ENCODE measurements around the gene CNDP2. TPM values are rescaled to one million over a fixed set of nuclear protein-coding genes. Genes with fewer than 3 reads are reported as not detected.

The CNDP2 gene
- total RNA-seq, 1 experiment from 2014 or later: 161 TPM

- Histone ChIP-seq H3K27ac (no peak overlapping the region), H3K9me3 (ENCODE audit: insufficient read depth, low read depth) (no peaks in the 10 kb centered on the region; the same call in 1 of the 2 replicates), H3K36me3 (ENCODE audit: low read depth) (no peaks in the 10 kb centered on the region), H3K4me3 (no peak overlapping the region), H2AFZ (no peak overlapping the region), H3K9me2 (ENCODE audit: insufficient read depth) (no peaks in the 10 kb centered on the region), H3K79me2 (ENCODE audit: low read depth) (no peaks in the 10 kb centered on the region), H3F3A (ENCODE audit: insufficient read depth, low read depth) (no peaks in the 10 kb centered on the region), H3K4me2 (no peak overlapping the region), H3K27me3 (ENCODE audit: insufficient read depth, low read depth) (peaks cover 92% of the 10 kb centered on the region), H4K20me1 (ENCODE audit: insufficient read depth) (no peaks in the 10 kb centered on the region), H3K4me1 (replicated peaks; ENCODE audit: insufficient read depth) (no peaks in the 10 kb centered on the region)
- ChIA-PET POLR2A (ENCODE audit: unreplicated experiment) (no interaction called here), CTCF (no interaction called here)
- DNase-seq: no peak
- TF ChIP-seq EZH2 (IDR thresholded peaks at IDR 0.05; ENCODE audit: low read depth): no peak
- no peak for TF ChIP-seq CTCF (conservative IDR thresholded peaks at IDR 0.05)
- BruUV-seq (replicated peaks): no TSS peak
- intact Hi-C loops (cut with micrococcal nuclease; ENCODE audit: unreplicated experiment): no loop called here
These were observed 73.2 kb downstream of the CNDP2 start for GRCh38 chr18:74569401-74569800.

GRCh38 chr18:74570266-74570665, 74.1 kb downstream of the CNDP2 start:
- POLR2A ChIA-PET (ENCODE audit: unreplicated experiment): no interaction called here
- H3K4me2 ChIP-seq: no peak overlapping the region
- CTCF ChIA-PET: no interaction called here
- no peak overlapping the region for H3K27ac ChIP-seq
- H3K27me3 ChIP-seq (ENCODE audit: insufficient read depth, low read depth): peaks cover 91% of the 10 kb centered on the region
- H3F3A ChIP-seq (ENCODE audit: insufficient read depth, low read depth): no peaks in the 10 kb centered on the region
- no peaks in the 10 kb centered on the region for H4K20me1 ChIP-seq (ENCODE audit: insufficient read depth)
- DNase-seq: no peak
- no peaks in the 10 kb centered on the region; the same call in 1 of the 2 replicates for H3K9me3 ChIP-seq (ENCODE audit: insufficient read depth, low read depth)
- H3K79me2 ChIP-seq (ENCODE audit: low read depth): no peaks in the 10 kb centered on the region
- H2AFZ ChIP-seq: no peak overlapping the region
- TF ChIP-seq EZH2 (IDR thresholded peaks at IDR 0.05; ENCODE audit: low read depth): no peak
- no peak for TF ChIP-seq CTCF (conservative IDR thresholded peaks at IDR 0.05)
- H3K9me2 ChIP-seq (ENCODE audit: insufficient read depth): no peaks in the 10 kb centered on the region
- intact Hi-C loops (cut with micrococcal nuclease; ENCODE audit: unreplicated experiment): no loop called here
- no peak overlapping the region for H3K4me3 ChIP-seq
- H3K4me1 ChIP-seq (replicated peaks; ENCODE audit: insufficient read depth): no peaks in the 10 kb centered on the region
- no TSS peak for BruUV-seq (replicated peaks)
- no peaks in the 10 kb centered on the region for H3K36me3 ChIP-seq (ENCODE audit: low read depth)

- DNase-seq: no peak
- H3K27me3 ChIP-seq (ENCODE audit: insufficient read depth, low read depth): peaks cover 91% of the 10 kb centered on the region
- H3K9me3 ChIP-seq (ENCODE audit: insufficient read depth, low read depth): no peaks in the 10 kb centered on the region; the same call in 1 of the 2 replicates
- no peaks in the 10 kb centered on the region for H3K9me2 ChIP-seq (ENCODE audit: insufficient read depth)
- TF ChIP-seq EZH2 (IDR thresholded peaks at IDR 0.05; ENCODE audit: low read depth) (no peak), CTCF (conservative IDR thresholded peaks at IDR 0.05) (no peak)
- no TSS peak for BruUV-seq (replicated peaks)
- CTCF ChIA-PET: no interaction called here
- no peaks in the 10 kb centered on the region for H3F3A ChIP-seq (ENCODE audit: insufficient read depth, low read depth)
- no peak overlapping the region for H2AFZ ChIP-seq
- no peaks in the 10 kb centered on the region for H3K36me3 ChIP-seq (ENCODE audit: low read depth)
- no peaks in the 10 kb centered on the region for H3K4me1 ChIP-seq (replicated peaks; ENCODE audit: insufficient read depth)
- intact Hi-C loops (cut with micrococcal nuclease; ENCODE audit: unreplicated experiment): no loop called here
- POLR2A ChIA-PET (ENCODE audit: unreplicated experiment): no interaction called here
- no peak overlapping the region for H3K27ac ChIP-seq
- no peaks in the 10 kb centered on the region for H3K79me2 ChIP-seq (ENCODE audit: low read depth)
- no peak overlapping the region for H3K4me2 ChIP-seq
- no peak overlapping the region for H3K4me3 ChIP-seq
- no peaks in the 10 kb centered on the region for H4K20me1 ChIP-seq (ENCODE audit: insufficient read depth)
These were observed 75.9 kb downstream of the CNDP2 start for GRCh38 chr18:74571895-74572680.
